Osteoblast (primary cell): ENCODE measurements around the gene LBH. TPM values are rescaled to one million over a fixed set of nuclear protein-coding genes. Genes with fewer than 3 reads are reported as not detected.

Source experiments
- DNase-seq: peaks from one replicate; pipeline ENCODE4 v3.0.0; 2011; ENCODE audit warnings: low spot score, mixed read lengths; ENCODE audit not compliant: insufficient read length; ENCODE audit errors: missing footprints
- H2AFZ ChIP-seq: 2 replicates; pipeline ENCODE4 v1.6.0; 2011; ENCODE audit warnings: mild to moderate bottlenecking, low read length
- H3K27ac ChIP-seq: 2 replicates; pipeline ENCODE4 v1.5.1; 2011; ENCODE audit warnings: mild to moderate bottlenecking, low read depth, low read length, moderate library complexity
- H3K27me3 ChIP-seq: 2 replicates; pipeline ENCODE4 v1.6.0; 2012; ENCODE audit warnings: mild to moderate bottlenecking, control low read depth, inconsistent platforms, low read length, moderate library complexity; ENCODE audit not compliant: insufficient read depth
- H3K36me3 ChIP-seq: 2 replicates; pipeline ENCODE4 v1.5.1; 2011; ENCODE audit warnings: mild to moderate bottlenecking, low read length, control low read depth, moderate library complexity; ENCODE audit not compliant: insufficient read depth
- H3K4me1 ChIP-seq: 2 replicates; pipeline ENCODE4 v1.5.1; 2011; ENCODE audit warnings: mild to moderate bottlenecking, low read length, control low read depth, moderate library complexity; ENCODE audit not compliant: insufficient read depth
- H3K4me2 ChIP-seq: 2 replicates; pipeline ENCODE4 v1.6.0; 2011; ENCODE audit warnings: mild to moderate bottlenecking, low read length; ENCODE audit not compliant: insufficient read depth
- H3K4me3 ChIP-seq: fragments of 200-600 bp; sonication (generic); 3 replicates; pipeline ENCODE4 v1.5.1; 2012; ENCODE audit warnings: mild to moderate bottlenecking, low read length, inconsistent platforms; ENCODE audit not compliant: insufficient read depth
- H3K79me2 ChIP-seq: 2 replicates; pipeline ENCODE4 v1.6.0; 2012; ENCODE audit warnings: mild to moderate bottlenecking, low read length, control low read depth, inconsistent platforms; ENCODE audit not compliant: insufficient read depth
- H3K9me3 ChIP-seq: 2 replicates; pipeline ENCODE4 v1.5.1; 2011; ENCODE audit warnings: low read depth, low read length, control low read depth
- H4K20me1 ChIP-seq: 2 replicates; pipeline ENCODE4 v1.6.0; 2012; ENCODE audit warnings: mild to moderate bottlenecking, low read length, control low read depth; ENCODE audit not compliant: insufficient read depth
- total RNA-seq: library from RNA; depleted of rRNA; stranded (reverse); fragments of >200 nt; gene quantifications from 2 replicates; pipeline ENCODE4 v1.2.3, GENCODE V29; 2012
- TF ChIP-seq, protein P1 (sequence below): IDR thresholded peaks from 2 replicates; pipeline ENCODE4 v1.5.1; 2011; ENCODE audit warnings: mild to moderate bottlenecking, low read depth, low read length, moderate library complexity; ENCODE audit errors: extremely low read depth

The LBH gene
- total RNA-seq, 1 donor = 270 TPM

DNA sequence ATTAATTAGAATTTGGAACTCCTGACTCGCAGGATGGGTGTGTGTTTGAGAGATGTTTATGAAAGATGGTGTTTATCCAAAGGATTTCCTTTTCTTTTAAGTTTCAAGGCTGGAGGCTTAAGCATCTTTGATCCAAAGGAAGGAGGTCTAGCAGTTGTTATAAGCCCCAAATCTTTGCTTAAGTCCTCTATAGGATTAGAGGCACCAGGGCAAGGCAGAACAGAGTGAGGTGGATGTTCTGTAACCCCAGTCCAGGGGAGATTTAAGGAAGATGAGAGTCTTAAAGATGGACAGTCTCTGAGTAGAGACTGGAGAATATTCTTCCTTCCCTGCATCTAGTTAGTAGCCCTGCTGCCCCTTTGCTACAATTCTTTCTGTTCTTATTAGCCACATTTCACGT is 17.5 kb downstream of the LBH start:
- H3K4me1 ChIP-seq = peaks cover 14% of the 10 kb centered on the region
- H3K79me2 ChIP-seq = peaks cover 11% of the 10 kb centered on the region
- peaks cover 5% of the 10 kb centered on the region for H3K36me3 ChIP-seq

DNA sequence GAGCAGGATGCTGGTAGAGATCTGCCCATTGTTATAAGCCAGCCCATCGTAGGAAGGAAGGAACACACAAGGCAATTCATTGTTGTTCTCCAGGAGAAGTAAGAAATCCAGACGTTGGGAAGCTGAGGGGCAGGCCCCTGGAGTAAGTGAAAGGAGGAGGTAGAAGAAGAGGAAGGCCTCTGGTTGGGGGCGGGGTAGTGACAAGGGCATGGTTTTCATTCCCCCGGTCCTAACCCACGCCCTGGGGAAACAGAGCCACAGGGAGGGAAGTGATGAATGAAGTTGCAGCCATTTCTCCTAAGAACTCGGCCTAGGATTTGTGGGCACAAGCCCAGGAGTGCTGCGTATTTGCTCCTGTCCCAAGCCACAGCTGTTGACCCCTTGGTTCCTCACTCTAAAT is 18.0 kb downstream of the LBH start:
- Histone ChIP-seq H3K4me3 (no peak overlapping the region), H4K20me1 (peaks cover 3% of the 10 kb centered on the region), H3K36me3 (peaks cover 5% of the 10 kb centered on the region), H3K27me3 (no peaks in the 10 kb centered on the region), H3K79me2 (peaks cover 11% of the 10 kb centered on the region), H2AFZ (peak overlapping the region; percentile 36), H3K27ac (no peak overlapping the region), H3K4me1 (peaks cover 14% of the 10 kb centered on the region), H3K4me2 (no peak overlapping the region), H3K9me3 (no peaks in the 10 kb centered on the region)
- DNase-seq = no peak
- TF ChIP-seq, protein P1, sequence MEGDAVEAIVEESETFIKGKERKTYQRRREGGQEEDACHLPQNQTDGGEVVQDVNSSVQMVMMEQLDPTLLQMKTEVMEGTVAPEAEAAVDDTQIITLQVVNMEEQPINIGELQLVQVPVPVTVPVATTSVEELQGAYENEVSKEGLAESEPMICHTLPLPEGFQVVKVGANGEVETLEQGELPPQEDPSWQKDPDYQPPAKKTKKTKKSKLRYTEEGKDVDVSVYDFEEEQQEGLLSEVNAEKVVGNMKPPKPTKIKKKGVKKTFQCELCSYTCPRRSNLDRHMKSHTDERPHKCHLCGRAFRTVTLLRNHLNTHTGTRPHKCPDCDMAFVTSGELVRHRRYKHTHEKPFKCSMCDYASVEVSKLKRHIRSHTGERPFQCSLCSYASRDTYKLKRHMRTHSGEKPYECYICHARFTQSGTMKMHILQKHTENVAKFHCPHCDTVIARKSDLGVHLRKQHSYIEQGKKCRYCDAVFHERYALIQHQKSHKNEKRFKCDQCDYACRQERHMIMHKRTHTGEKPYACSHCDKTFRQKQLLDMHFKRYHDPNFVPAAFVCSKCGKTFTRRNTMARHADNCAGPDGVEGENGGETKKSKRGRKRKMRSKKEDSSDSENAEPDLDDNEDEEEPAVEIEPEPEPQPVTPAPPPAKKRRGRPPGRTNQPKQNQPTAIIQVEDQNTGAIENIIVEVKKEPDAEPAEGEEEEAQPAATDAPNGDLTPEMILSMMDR = no peak

More for the DNA sequence above, 17.5 kb downstream of the LBH start:
- no peak overlapping the region for H3K4me3 ChIP-seq
- no peak for DNase-seq
- H4K20me1 ChIP-seq = peaks cover 3% of the 10 kb centered on the region
- TF ChIP-seq, protein P1 = no peak
- no peak overlapping the region for H3K4me2 ChIP-seq
- no peaks in the 10 kb centered on the region for H3K27me3 ChIP-seq
- no peak overlapping the region for H2AFZ ChIP-seq
- no peaks in the 10 kb centered on the region for H3K9me3 ChIP-seq
- H3K27ac ChIP-seq = no peak overlapping the region

DNA sequence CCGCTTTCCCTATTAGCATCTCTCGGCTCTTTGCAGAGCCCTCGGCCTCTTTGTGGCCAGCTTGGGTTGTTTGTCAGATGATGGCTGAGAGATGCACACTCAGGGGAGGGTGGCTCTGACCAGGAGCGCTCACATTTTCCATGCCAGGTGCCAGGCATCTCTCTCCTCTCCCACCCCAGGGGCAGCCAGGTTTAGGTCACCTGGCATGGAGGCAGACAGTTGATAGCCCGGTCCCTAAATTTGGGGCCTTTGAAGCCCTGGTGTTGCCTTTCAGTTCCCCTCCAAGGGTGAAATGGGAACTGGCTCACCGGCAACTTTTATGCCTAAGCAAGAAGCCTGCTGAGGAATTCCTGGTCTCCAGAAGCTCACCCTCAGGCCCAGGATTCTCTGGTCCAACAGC is 19.1 kb downstream of the LBH start:
- H4K20me1 ChIP-seq = peaks cover 11% of the 10 kb centered on the region
- H3K36me3 ChIP-seq = peaks cover 4% of the 10 kb centered on the region
- no peak overlapping the region for H3K27ac ChIP-seq
- peaks cover 20% of the 10 kb centered on the region for H3K79me2 ChIP-seq
- H3K27me3 ChIP-seq = no peaks in the 10 kb centered on the region
- no peak overlapping the region for H2AFZ ChIP-seq
- peaks cover 14% of the 10 kb centered on the region for H3K4me1 ChIP-seq
- H3K4me2 ChIP-seq = no peak overlapping the region
- H3K9me3 ChIP-seq = no peaks in the 10 kb centered on the region
- DNase-seq = no peak
- no peak overlapping the region for H3K4me3 ChIP-seq
- TF ChIP-seq, protein P1 = no peak

DNA sequence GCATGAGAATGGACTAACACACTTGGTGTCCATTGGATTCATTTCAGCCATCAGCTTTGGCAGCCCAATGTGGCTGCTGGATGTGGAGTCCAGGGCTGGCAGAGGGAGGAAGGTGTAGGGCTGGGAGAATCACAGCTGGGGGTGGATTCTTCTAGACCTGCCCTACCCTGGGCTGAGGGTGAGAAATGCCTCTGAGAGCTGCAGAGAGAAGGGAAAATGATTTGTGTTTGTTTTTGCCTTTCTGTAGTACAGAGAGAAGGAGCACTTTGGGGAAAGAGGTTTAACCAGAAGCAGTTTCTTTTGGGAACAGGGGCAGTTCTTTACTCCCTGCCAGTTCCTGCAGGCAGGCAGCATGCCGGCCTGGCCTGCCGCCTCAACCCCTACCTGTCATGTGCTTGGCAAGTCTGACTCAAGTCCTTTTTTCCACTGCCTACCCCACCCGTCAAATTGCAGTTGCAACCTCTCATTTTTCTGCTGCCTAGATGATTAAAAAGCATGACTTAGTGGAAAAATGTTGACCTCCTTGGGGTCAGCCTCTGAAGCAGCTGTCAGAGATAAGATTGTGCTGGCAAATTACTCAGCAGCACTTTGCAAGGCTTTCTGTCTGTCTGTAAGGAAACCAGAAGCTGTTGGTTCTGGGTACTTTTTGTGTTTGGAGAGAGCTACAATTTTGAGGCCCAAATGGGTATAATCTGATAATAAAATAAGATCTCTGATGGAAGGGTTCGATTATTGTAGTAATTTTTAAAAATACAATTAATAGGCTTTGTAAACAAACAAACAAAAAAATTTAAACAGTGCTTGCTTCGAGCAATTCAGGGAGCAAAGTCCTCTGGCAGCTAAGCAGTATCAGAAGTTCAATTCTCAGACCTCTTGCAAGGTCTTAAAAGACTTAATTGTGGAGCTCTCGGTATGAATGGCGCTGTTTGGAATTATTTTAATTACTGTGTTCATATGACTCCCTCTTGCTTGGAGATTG is 21.7 kb downstream of the LBH start:
- TF ChIP-seq, protein P1 = no peak
- H3K27ac ChIP-seq = peak overlapping the region; percentile 82
- no peaks in the 10 kb centered on the region for H3K27me3 ChIP-seq
- peaks cover 14% of the 10 kb centered on the region for H3K4me1 ChIP-seq
- H3K4me2 ChIP-seq = peak overlapping the region; percentile 44
- no peak overlapping the region for H3K4me3 ChIP-seq
- peaks cover 15% of the 10 kb centered on the region for H3K36me3 ChIP-seq
- DNase-seq = peak; percentile 92
- H4K20me1 ChIP-seq = peaks cover 13% of the 10 kb centered on the region
- peaks cover 28% of the 10 kb centered on the region for H3K79me2 ChIP-seq
- H2AFZ ChIP-seq = no peak overlapping the region
- H3K9me3 ChIP-seq = no peaks in the 10 kb centered on the region
